K562 (cell line): ENCODE data around the gene SLC29A4. TPM values are rescaled to one million over a fixed set of nuclear protein-coding genes. Genes with fewer than 3 reads are reported as not detected.

ENCODE experiments used
- ATF1 ChIP-seq, 2 experiments: fragments of 450-650 bp in 1 of 2; IDR thresholded peaks; 2 replicates each; pipeline ENCODE4 v1.6.1; 2016; ENCODE audit warnings: missing compliant biosample characterization in 1 of 2, missing genetic modification characterization in 1 of 2
- CHAMP1 ChIP-seq: fragments of 450-650 bp; IDR thresholded peaks from 2 replicates; pipeline ENCODE4 v1.6.1; 2016; ENCODE audit warnings: mild to moderate bottlenecking
- FOXP1 ChIP-seq: sonication (generic); formaldehyde crosslinking; IDR thresholded peaks from 2 replicates; pipeline ENCODE4 v1.8.0; 2022; ENCODE audit warnings: mild to moderate bottlenecking, missing genetic modification reagents
- NFXL1 ChIP-seq: fragments of 450-650 bp; formaldehyde crosslinking; IDR thresholded peaks from 2 replicates; pipeline ENCODE4 v1.4.0; 2021; ENCODE audit warnings: mild to moderate bottlenecking
- RBM15 ChIP-seq: fragments of 200-400 bp; formaldehyde crosslinking; IDR thresholded peaks from 2 replicates; pipeline ENCODE4 v1.6.1; 2018; ENCODE audit warnings: mild to moderate bottlenecking, low read length, moderate library complexity; ENCODE audit not compliant: insufficient read depth
- REST ChIP-seq, 2 experiments: fragments of 450-650 bp; formaldehyde crosslinking in 1 of 2; IDR thresholded peaks; 2 replicates each; pipeline versions ENCODE4 v1.4.0 to v1.6.1; 2014 to 2020; ENCODE audit warnings: mild to moderate bottlenecking in 2 of 2, borderline replicate concordance in 1 of 2, low read depth in 1 of 2
- SAP30 ChIP-seq: fragments of 200-600 bp; sonication (generic); IDR thresholded peaks from 2 replicates; pipeline ENCODE4 v1.6.1; 2012; ENCODE audit warnings: borderline replicate concordance, low read depth, mild to moderate bottlenecking, moderate library complexity, low read length, control low read depth, inconsistent platforms; ENCODE audit not compliant: insufficient read depth, poor library complexity, severe bottlenecking
- polyA plus RNA-seq, 8 experiments: library from polyadenylated mRNA; depleted of rRNA in 4 of 8; stranded (reverse) in 5 of 8; unstranded in 3 of 8; fragments of >200 nt; fragmentation: Nextera tagmentation in 2 of 8; fragmentation: Illumina TruSeq in 1 of 8; extraction: Ambion mirVana in 2 of 8; extraction: Trizol in 1 of 8; gene quantifications; 2 replicates each; pipeline versions ENCODE4 v1.2.1 to v1.2.3, GENCODE V29; 2011 to 2014; ENCODE audit warnings: inconsistent platforms in 1 of 8, missing spikeins in 1 of 8
- total RNA-seq, 7 experiments: library from RNA; depleted of rRNA in 6 of 7; stranded (reverse); fragments of >200 nt in 6 of 7; fragmentation: Illumina TruSeq in 2 of 7; extraction: Trizol in 2 of 7; gene quantifications; 2 replicates each; pipeline versions ENCODE4 v1.2.1 to v1.2.3, GENCODE V29; 2011 to 2021; ENCODE audit warnings: low replicate concordance in 1 of 7
- TF ChIP-seq, protein P1 (sequence below), 2 experiments: IDR thresholded peaks in 1 of 2; conservative IDR thresholded peaks in 1 of 2; 2 replicates each; pipeline ENCODE4 v1.6.1; 2016; ENCODE audit warnings: low read depth in 2 of 2, mild to moderate bottlenecking in 1 of 2, missing compliant biosample characterization in 1 of 2, missing genetic modification characterization in 1 of 2, moderate library complexity in 1 of 2
- TF ChIP-seq, protein P2 (sequence below): sonication (generic); formaldehyde crosslinking; IDR thresholded peaks from 2 replicates; pipeline ENCODE4 v1.9.0; 2022; ENCODE audit warnings: mild to moderate bottlenecking, missing genetic modification reagents

SLC29A4 gene
- total and polyA plus RNA-seq, 9 of the 15 experiments (the other 6 are each of a cell fraction or from before 2014, with no cell fraction given): 0.01 to 1.2 (median 0.37) TPM

GRCh38 chr7:5296611-5297226 lies 14.0 kb downstream of the SLC29A4 start (continued):
- TF ChIP-seq, protein P1, sequence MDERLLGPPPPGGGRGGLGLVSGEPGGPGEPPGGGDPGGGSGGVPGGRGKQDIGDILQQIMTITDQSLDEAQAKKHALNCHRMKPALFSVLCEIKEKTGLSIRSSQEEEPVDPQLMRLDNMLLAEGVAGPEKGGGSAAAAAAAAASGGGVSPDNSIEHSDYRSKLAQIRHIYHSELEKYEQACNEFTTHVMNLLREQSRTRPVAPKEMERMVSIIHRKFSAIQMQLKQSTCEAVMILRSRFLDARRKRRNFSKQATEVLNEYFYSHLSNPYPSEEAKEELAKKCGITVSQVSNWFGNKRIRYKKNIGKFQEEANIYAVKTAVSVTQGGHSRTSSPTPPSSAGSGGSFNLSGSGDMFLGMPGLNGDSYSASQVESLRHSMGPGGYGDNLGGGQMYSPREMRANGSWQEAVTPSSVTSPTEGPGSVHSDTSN (CRISPR knock-in tag; IDR thresholded peaks at IDR 0.05; ENCODE audit: low read depth): no peak
- TF ChIP-seq, protein P1 (tag; conservative IDR thresholded peaks at IDR 0.05; ENCODE audit: low read depth): no peak
- TF ChIP-seq FOXP1 (CRISPR knock-in tag) (no peak), ATF1 (CRISPR knock-in tag; IDR thresholded peaks at IDR 0.05) (no peak), ATF1 (tag; IDR thresholded peaks at IDR 0.05) (no peak), SAP30 (no peak), REST (IDR thresholded peaks at IDR 0.05; ENCODE audit: borderline replicate concordance) (no peak), REST (CRISPR knock-in tag; IDR thresholded peaks at IDR 0.05; ENCODE audit: low read depth) (no peak), NFXL1 (CRISPR knock-in tag) (no peak), CHAMP1 (no peak), RBM15 (no peak)
- TF ChIP-seq, protein P2, sequence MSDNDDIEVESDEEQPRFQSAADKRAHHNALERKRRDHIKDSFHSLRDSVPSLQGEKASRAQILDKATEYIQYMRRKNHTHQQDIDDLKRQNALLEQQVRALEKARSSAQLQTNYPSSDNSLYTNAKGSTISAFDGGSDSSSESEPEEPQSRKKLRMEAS (CRISPR knock-in tag): peak; percentile 71
